GM13977 (cell line): Measurements from ENCODE around the gene TEX29.

Experiments used
- DNase-seq: peaks from one replicate; pipeline ENCODE4 v3.0.0; 2012; ENCODE audit warnings: low spot score
- CTCF ChIP-seq: IDR thresholded peaks from 2 replicates; pipeline ENCODE4 v1.5.1; 2012; ENCODE audit warnings: mild to moderate bottlenecking, control low read depth; ENCODE audit not compliant: insufficient read depth; ENCODE audit errors: extremely low read depth, missing control alignments
- in situ Hi-C: fragments of 300-500 bp; cut with MboI; formaldehyde crosslinking; loops from one replicate; pipeline ENCODE4 v1.12.0; 2022; ENCODE audit warnings: low sequenced_read_pairs, low pct_unique_long_range_greater_than_20kb, mixed read lengths, inconsistent platforms; ENCODE audit not compliant: unreplicated experiment

TEX29 gene

DNA sequence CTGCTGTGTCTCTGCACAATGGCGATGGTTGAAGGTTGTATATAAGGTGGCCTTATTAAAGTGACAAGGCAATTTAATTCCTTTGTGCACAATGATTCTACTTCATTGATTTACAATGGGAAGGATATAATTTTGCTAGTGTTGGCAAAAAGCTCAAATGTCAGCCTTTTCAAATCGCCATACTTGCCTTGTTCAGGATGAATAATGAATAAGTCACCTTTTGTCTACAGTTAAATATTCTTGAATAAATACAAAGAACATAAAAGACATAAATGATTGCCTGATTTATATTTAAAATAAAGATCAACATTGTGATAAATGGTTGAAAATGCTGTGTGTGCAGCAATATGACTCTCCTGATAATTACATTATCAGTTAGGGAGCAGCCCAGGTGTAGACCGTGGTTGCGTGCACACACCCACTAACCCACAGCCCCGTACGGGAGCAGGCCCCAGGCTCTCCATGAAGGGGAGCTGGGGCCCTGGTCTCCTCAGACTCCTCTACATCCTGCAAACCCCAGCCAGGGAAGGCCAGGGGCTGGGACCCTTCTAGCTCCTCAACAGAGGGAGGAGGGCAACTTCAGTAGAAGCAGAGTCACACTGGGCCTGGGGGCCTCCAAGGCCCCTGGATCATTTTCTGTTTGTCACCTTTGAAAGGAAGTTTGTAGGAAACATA, 64.9 kb downstream of the TEX29 start:
- no peak for DNase-seq
- in situ Hi-C loops = no loop called here
- no peak for TF ChIP-seq CTCF

DNA sequence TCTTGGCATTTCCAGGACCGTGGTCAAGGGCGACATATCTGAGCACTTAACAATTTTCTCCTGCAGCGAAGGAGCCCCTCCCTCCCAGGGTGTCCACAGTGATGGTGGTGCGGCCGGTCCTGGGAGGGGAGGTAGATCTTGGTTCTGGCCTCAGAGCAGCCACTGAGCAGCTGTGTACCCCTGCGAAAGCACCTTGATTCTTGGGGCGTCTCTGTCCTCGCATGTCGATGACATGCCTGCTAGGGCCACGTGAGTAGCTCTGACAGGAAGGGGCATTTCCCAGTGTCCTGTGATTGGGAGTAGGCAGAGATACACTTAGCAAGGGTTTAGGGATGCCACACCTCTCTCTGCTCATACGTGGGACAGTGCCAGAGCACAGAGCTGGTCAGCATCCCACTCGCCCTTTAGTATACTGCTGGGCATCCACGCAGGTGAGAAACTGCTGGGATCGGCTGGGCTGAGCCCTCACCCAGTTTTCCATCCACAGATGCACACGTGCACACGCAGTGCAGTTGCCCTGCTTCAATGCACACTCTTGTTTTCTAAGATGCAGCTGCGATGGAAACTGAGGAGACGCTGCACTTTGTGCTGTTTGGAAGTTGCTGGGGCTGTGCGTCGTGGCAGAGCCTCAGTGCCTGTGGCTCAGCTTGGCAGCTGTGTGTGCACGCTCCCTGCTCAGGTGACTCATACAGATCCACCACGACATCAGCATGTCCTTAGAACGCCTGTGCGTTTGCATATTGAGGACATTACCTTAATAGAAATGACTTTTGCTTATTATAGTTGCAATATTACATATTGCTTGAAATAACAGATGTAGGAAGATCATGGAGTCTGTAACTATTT, 66.8 kb downstream of the TEX29 start:
- no peak for DNase-seq
- no peak for TF ChIP-seq CTCF
- in situ Hi-C loops = no loop called here

DNA sequence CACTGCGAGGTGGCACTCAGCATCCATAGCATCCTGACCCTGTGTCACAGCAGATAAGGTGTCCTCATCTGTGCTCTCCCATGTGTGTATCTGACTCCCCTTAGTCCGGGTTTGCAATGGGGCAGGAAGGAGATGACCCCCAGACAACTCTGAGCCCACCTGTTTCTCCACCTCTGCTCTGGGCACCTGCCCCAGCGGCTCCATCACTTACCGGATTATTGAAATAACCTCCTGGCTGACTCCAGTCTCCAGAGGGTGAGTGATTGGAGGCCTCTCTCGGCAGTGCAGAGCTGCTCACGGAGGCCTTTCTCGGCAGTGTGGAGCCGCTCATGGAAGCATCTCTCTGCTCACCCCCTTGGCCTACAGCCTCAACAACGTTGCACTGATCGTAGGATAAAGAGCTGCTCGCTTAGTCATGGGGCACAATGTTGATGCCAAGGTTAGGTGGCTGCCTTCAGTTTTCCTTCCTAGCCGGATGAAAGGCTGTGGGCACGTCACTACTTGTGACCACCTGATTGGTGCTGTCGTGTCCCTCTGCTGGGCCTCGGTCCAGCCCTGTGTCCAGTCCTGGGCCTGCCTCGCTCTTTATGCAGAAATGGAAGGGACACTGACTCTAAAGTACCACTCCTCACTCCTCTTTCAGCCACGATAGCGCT, 67.6 kb downstream of the TEX29 start:
- TF ChIP-seq CTCF = no peak
- in situ Hi-C loops = no loop called here
- no peak for DNase-seq

DNA sequence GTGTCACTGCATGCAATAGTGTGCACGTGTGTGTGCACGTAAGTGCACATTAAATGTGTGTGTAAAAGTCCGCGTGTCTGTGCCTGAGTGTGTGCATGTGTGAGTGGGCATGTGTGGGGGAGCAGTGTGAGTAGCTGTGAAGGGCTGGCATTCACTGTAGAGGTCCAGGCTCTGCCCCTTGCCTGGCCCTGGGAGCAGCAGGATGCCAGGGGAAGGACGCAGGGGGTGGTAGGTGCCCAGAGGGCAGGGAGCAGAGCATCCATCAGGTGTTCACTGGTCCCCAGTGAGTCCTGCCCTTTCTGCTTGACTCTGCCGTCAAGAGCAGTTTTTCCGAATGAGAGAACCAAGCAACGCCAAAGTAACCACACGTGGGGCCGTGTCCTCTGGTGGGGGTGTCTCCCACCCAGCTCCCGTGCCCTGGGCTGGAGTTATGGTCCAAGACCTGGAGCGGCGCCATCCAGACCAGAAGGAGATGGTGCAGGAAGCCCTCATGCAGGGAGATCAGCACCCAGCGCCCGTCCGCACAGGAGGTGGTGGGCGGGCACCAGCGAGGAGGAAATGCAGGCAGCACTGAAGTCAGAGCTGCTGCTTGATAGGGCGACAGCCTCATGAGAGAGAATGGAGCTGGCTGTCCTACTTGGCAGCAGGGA, 68.5 kb downstream of the TEX29 start:
- TF ChIP-seq CTCF = no peak
- DNase-seq = no peak
- in situ Hi-C loops = no loop called here

- no peak for DNase-seq
- no peak for TF ChIP-seq CTCF
- in situ Hi-C loops = no loop called here
These were observed 69.4 kb downstream of the TEX29 start for GRCh38 chr13:111389621-111390521.
